OCI-LY3 (cell line): Measurements from ENCODE around the gene KANSL2.

ENCODE experiments used
- CTCF ChIP-seq: fragments of 200-600, 300-600 bp; sonication (generic); IDR thresholded peaks from 2 replicates; pipeline ENCODE4 v1.5.1; 2014; ENCODE audit warnings: antibody characterized with exemption, low read length, low read depth
- EZH2phosphoT487 ChIP-seq: fragments of 200-600 bp; shearing (Covaris generic); IDR thresholded peaks from 2 replicates; pipeline ENCODE4 v1.6.1; 2018; ENCODE audit warnings: antibody characterized with exemption, mixed run types, low read depth

- TF ChIP-seq CTCF, result no peak
- TF ChIP-seq EZH2phosphoT487, result no peak
These were observed 51.7 kb downstream of the KANSL2 start for GRCh38 chr12:48630346-48630745.
